OCI-LY1 (cell line): ENCODE measurements around the gene FAM20C.

Source experiments
- H2AFZ ChIP-seq: fragments of 200-600 bp; sonication (generic), shearing (Covaris generic); 2 replicates; pipeline ENCODE4 v1.6.0; 2014; ENCODE audit warnings: antibody characterized with exemption, mild to moderate bottlenecking, low read length
- H3F3A ChIP-seq: fragments of 200-600 bp; sonication (generic), shearing (Covaris generic); 2 replicates; pipeline ENCODE4 v1.6.0; 2014; ENCODE audit warnings: mild to moderate bottlenecking, antibody characterized with exemption, low read length, moderate library complexity; ENCODE audit not compliant: insufficient read depth
- H3K27ac ChIP-seq: fragments of 200-600 bp; sonication (generic); 2 replicates; pipeline ENCODE4 v1.5.1; 2014; ENCODE audit warnings: low read length, mixed run types, mild to moderate bottlenecking, low read depth; ENCODE audit not compliant: poor library complexity, severe bottlenecking
- H3K27me3 ChIP-seq: fragments of 200-600 bp; sonication (generic); 2 replicates; pipeline ENCODE4 v1.6.0; 2014; ENCODE audit warnings: antibody characterized with exemption, mild to moderate bottlenecking, low read length, moderate library complexity; ENCODE audit not compliant: insufficient read depth
- H3K36me3 ChIP-seq: fragments of 200-600 bp; sonication (generic); 2 replicates; pipeline ENCODE4 v1.6.1; 2014; ENCODE audit warnings: mild to moderate bottlenecking, antibody characterized with exemption, low read length, moderate library complexity, mixed read lengths; ENCODE audit not compliant: insufficient read depth
- H3K4me1 ChIP-seq: fragments of 200-600 bp; sonication (generic); 2 replicates; pipeline ENCODE4 v1.5.1; 2014; ENCODE audit warnings: mild to moderate bottlenecking, low read length, moderate library complexity; ENCODE audit not compliant: insufficient read depth, severe bottlenecking
- H3K4me2 ChIP-seq: fragments of 200-600 bp; sonication (generic), shearing (Covaris generic); 2 replicates; pipeline ENCODE4 v1.6.1; 2014; ENCODE audit warnings: low read length
- H3K4me3 ChIP-seq: fragments of 200-600 bp; sonication (generic); 2 replicates; pipeline ENCODE4 v1.5.1; 2014; ENCODE audit warnings: low read length, low read depth, mild to moderate bottlenecking, mixed read lengths; ENCODE audit not compliant: poor library complexity, severe bottlenecking
- H3K79me2 ChIP-seq: fragments of 200-600 bp; shearing (Covaris generic); 2 replicates; pipeline ENCODE4 v1.6.1; 2016; ENCODE audit warnings: mixed run types, low read length, mixed read lengths; ENCODE audit not compliant: insufficient read depth
- H3K9ac ChIP-seq: fragments of 200-600 bp; sonication (generic), shearing (Covaris generic); 2 replicates; pipeline ENCODE4 v1.6.1; 2014; ENCODE audit warnings: mild to moderate bottlenecking, low read length, mixed read lengths
- H3K9me2 ChIP-seq: fragments of 200-600 bp; sonication (generic), shearing (Covaris generic); 2 replicates; pipeline ENCODE4 v1.6.1; 2014; ENCODE audit warnings: low read depth, mild to moderate bottlenecking, low read length, mixed read lengths
- H3K9me3 ChIP-seq: fragments of 200-600 bp; shearing (Covaris generic); 2 replicates; pipeline ENCODE4 v1.6.1; 2014; ENCODE audit warnings: low read length, mixed read lengths
- H4K20me1 ChIP-seq: fragments of 200-600 bp; sonication (generic), shearing (Covaris generic); 2 replicates; pipeline ENCODE4 v1.6.0; 2016; ENCODE audit warnings: mild to moderate bottlenecking, low read length; ENCODE audit not compliant: insufficient read depth
- EZH2 ChIP-seq: fragments of 200-600 bp; sonication (generic), shearing (Covaris generic); IDR thresholded peaks from 2 replicates; pipeline ENCODE4 v1.8.0; 2017; ENCODE audit warnings: borderline replicate concordance, mixed run types, mild to moderate bottlenecking, antibody characterized with exemption, low read length, moderate library complexity, mixed read lengths
- TF ChIP-seq, protein P1 (sequence below): fragments of 200-600 bp; sonication (generic), shearing (Covaris generic); IDR thresholded peaks from 2 replicates; pipeline ENCODE4 v1.5.1; 2017; ENCODE audit warnings: mild to moderate bottlenecking, antibody characterized with exemption, low read length, moderate library complexity, mixed read lengths

The FAM20C gene

DNA sequence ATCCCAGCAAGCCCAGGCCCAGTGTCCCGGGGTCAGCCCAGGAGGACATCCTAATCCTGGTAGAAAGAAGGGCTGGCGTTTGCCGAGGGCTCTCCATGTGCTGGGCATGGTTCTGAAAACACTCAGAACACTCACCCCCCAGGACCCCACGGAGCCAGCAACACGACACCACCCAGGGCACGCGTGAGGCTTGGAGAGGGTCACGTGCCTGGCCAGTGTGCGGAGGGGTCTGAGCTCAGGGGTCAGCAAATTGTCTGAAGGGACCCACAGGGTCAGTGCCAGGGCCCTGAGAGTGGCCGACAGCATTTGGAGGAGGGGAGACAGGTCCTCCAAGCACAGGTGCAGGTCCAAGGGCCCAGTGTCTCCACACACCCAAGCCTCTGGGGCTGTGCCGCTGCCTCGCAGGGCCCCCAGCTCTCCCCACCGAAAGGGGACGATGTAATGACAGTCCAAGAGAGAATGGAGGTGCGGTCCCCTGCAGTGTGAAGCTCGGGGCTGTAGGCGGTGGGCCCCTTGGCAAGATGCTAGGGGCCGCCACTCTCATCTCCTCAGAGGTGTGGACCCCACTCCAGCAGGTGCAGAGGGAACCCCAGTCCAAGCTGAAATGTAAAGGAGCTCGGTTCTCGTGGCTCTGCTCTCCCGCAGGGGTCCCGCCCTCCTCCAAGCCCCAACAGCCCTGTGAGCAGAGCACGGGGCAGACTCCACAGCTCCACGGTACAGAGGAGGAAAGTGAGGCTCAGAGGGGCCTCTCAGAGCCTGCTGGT is 105.4 kb downstream of the FAM20C start:
- H3K9me2 ChIP-seq: no peaks in the 10 kb centered on the region
- TF ChIP-seq EZH2: no peak
- TF ChIP-seq, protein P1, sequence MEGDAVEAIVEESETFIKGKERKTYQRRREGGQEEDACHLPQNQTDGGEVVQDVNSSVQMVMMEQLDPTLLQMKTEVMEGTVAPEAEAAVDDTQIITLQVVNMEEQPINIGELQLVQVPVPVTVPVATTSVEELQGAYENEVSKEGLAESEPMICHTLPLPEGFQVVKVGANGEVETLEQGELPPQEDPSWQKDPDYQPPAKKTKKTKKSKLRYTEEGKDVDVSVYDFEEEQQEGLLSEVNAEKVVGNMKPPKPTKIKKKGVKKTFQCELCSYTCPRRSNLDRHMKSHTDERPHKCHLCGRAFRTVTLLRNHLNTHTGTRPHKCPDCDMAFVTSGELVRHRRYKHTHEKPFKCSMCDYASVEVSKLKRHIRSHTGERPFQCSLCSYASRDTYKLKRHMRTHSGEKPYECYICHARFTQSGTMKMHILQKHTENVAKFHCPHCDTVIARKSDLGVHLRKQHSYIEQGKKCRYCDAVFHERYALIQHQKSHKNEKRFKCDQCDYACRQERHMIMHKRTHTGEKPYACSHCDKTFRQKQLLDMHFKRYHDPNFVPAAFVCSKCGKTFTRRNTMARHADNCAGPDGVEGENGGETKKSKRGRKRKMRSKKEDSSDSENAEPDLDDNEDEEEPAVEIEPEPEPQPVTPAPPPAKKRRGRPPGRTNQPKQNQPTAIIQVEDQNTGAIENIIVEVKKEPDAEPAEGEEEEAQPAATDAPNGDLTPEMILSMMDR: no peak
- H3K9me3 ChIP-seq: no peaks in the 10 kb centered on the region
- H3K4me2 ChIP-seq: no peak overlapping the region
- no peaks in the 10 kb centered on the region for H3K4me1 ChIP-seq
- H4K20me1 ChIP-seq: no peaks in the 10 kb centered on the region
- no peaks in the 10 kb centered on the region for H3K36me3 ChIP-seq
- H3K27ac ChIP-seq: no peak overlapping the region
- H3K4me3 ChIP-seq: no peak overlapping the region
- H3K9ac ChIP-seq: no peak overlapping the region
- no peaks in the 10 kb centered on the region for H3F3A ChIP-seq
- H3K27me3 ChIP-seq: no peaks in the 10 kb centered on the region
- no peak overlapping the region for H2AFZ ChIP-seq
- H3K79me2 ChIP-seq: no peaks in the 10 kb centered on the region

DNA sequence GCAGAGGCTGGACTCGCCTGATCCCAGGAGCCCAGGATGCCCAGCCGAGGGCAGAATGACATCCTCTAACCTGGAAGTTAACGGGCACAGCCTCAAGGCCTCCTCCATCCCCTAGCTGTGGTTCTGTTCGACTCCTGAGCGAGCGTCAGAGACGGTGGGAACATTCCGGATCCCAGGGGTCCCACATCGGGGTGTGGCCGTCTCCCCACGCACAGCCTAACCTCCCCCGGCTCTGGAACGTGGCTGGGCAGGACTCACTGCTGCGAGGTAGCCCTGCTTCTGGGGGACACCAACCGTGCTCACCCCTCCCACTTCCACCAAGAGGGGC is 106.0 kb downstream of the FAM20C start:
- no peak overlapping the region for H2AFZ ChIP-seq
- H3K36me3 ChIP-seq: no peaks in the 10 kb centered on the region
- H3K4me1 ChIP-seq: no peaks in the 10 kb centered on the region
- no peaks in the 10 kb centered on the region for H3F3A ChIP-seq
- H3K9me2 ChIP-seq: no peaks in the 10 kb centered on the region
- H3K4me2 ChIP-seq: no peak overlapping the region
- H3K9me3 ChIP-seq: no peaks in the 10 kb centered on the region
- TF ChIP-seq EZH2: no peak
- TF ChIP-seq, protein P1: no peak
- H3K4me3 ChIP-seq: no peak overlapping the region
- no peak overlapping the region for H3K9ac ChIP-seq
- H3K27me3 ChIP-seq: no peaks in the 10 kb centered on the region
- H4K20me1 ChIP-seq: no peaks in the 10 kb centered on the region
- no peaks in the 10 kb centered on the region for H3K79me2 ChIP-seq
- no peak overlapping the region for H3K27ac ChIP-seq

DNA sequence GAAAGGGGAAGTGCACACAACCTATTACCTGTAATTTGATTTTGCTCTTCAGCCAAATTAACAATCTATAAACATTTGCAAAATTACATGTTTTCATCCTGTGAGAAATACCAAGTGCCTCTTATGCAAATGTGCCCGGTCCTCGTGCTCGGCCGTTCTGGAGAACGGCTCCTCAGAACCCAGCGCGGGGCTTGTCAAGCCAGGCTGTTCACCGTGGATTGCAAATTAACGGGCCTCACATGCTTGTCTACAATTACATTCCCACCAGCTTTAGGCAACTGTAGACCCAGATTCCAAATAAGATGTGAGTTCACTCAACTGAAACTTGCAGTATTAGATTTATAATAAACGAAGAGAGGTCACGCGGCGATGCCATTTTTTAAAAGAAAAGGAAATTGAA is 106.4 kb downstream of the FAM20C start:
- Histone ChIP-seq H3K4me2 (no peak overlapping the region), H2AFZ (no peak overlapping the region), H3F3A (no peaks in the 10 kb centered on the region)

More for the DNA sequence above, 106.4 kb downstream of the FAM20C start:
- Histone ChIP-seq H3K36me3 (no peaks in the 10 kb centered on the region), H3K4me3 (no peak overlapping the region), H4K20me1 (no peaks in the 10 kb centered on the region), H3K27me3 (no peaks in the 10 kb centered on the region), H3K27ac (no peak overlapping the region), H3K4me1 (no peaks in the 10 kb centered on the region), H3K9me3 (no peaks in the 10 kb centered on the region), H3K79me2 (no peaks in the 10 kb centered on the region), H3K9me2 (no peaks in the 10 kb centered on the region), H3K9ac (no peak overlapping the region)
- no peak for TF ChIP-seq EZH2
- TF ChIP-seq, protein P1: no peak
